ENCODE measurements around the gene NDUFAF2.
A peak's percentile ranks its signal among the peaks of the same experiment; 100 is the strongest.

Gene NDUFAF2

GRCh38 chr5:61177716-61178115, 232.7 kb downstream of the NDUFAF2 start:
- H3K9ac ChIP-seq (ENCODE audit: low read length): no peak overlapping the region
- no peak overlapping the region for H3K4me3 ChIP-seq (ENCODE audit: insufficient read depth, low read length, poor library complexity, severe bottlenecking)
- H4K20me1 ChIP-seq (ENCODE audit: low read depth, low read length): no peaks in the 10 kb centered on the region
- no peak overlapping the region for H3K27ac ChIP-seq (ENCODE audit: low read depth, low read length)
- H3K9me2 ChIP-seq (replicated peaks; ENCODE audit: insufficient read depth, low read length): no peaks in the 10 kb centered on the region
- no peaks in the 10 kb centered on the region for H3K79me2 ChIP-seq (ENCODE audit: insufficient read depth, low read length)
- H3F3A ChIP-seq (ENCODE audit: insufficient read depth): no peaks in the 10 kb centered on the region
- H3K36me3 ChIP-seq (ENCODE audit: low read length): no peaks in the 10 kb centered on the region
- TF ChIP-seq EZH2phosphoT487 (conservative IDR thresholded peaks at IDR 0.05; ENCODE audit: low read length) (no peak), CTCF (IDR thresholded peaks at IDR 0.05; ENCODE audit: insufficient read depth, low read length, poor library complexity, severe bottlenecking) (no peak)
- no peak overlapping the region for H2AFZ ChIP-seq (ENCODE audit: low read depth, low read length, severe bottlenecking)
- no peaks in the 10 kb centered on the region for H3K27me3 ChIP-seq (ENCODE audit: low read length)
- no peaks in the 10 kb centered on the region for H3K9me3 ChIP-seq (ENCODE audit: insufficient read depth, low read length)
- H3K4me2 ChIP-seq (ENCODE audit: low read depth, low read length, poor library complexity, severe bottlenecking): no peak overlapping the region

DNA sequence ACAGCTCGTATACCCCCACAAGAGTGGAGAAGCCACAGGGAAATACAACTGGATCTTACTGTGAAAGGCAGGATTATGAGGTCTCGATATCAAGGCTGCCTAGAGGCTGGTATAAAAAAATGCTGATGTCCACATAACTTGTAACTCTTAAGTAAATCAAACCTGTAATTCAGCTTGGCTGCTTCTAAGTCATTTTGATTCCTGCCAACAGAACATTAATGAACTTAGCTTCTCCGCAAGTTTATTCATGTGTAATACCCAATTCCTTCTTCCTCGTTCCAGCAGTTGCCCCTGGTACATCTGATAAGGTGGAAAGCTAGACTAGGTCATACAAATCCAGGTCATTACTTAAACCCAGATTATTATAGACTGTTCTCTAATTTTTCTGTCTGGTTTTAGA, 233.7 kb downstream of the NDUFAF2 start:
- Histone ChIP-seq H2AFZ (ENCODE audit: low read depth, low read length, severe bottlenecking) (no peak overlapping the region), H3F3A (ENCODE audit: insufficient read depth) (no peaks in the 10 kb centered on the region), H3K4me2 (ENCODE audit: low read depth, low read length, poor library complexity, severe bottlenecking) (no peak overlapping the region)

GRCh38 chr5:61180886-61181285, 235.9 kb downstream of the NDUFAF2 start:
- H3K79me2 ChIP-seq (ENCODE audit: insufficient read depth, low read length): no peaks in the 10 kb centered on the region
- no peaks in the 10 kb centered on the region for H3K9me3 ChIP-seq (ENCODE audit: insufficient read depth, low read length)
- no peaks in the 10 kb centered on the region for H3F3A ChIP-seq (ENCODE audit: insufficient read depth)
- H3K9ac ChIP-seq (ENCODE audit: low read length): no peak overlapping the region
- H3K27ac ChIP-seq (ENCODE audit: low read depth, low read length): no peak overlapping the region
- no peak overlapping the region for H2AFZ ChIP-seq (ENCODE audit: low read depth, low read length, severe bottlenecking)
- H3K36me3 ChIP-seq (ENCODE audit: low read length): no peaks in the 10 kb centered on the region
- H4K20me1 ChIP-seq (ENCODE audit: low read depth, low read length): no peaks in the 10 kb centered on the region
- TF ChIP-seq CTCF (IDR thresholded peaks at IDR 0.05; ENCODE audit: insufficient read depth, low read length, poor library complexity, severe bottlenecking) (no peak), EZH2phosphoT487 (conservative IDR thresholded peaks at IDR 0.05; ENCODE audit: low read length) (no peak)
- H3K4me2 ChIP-seq (ENCODE audit: low read depth, low read length, poor library complexity, severe bottlenecking): peak overlapping the region; percentile 38
- H3K4me3 ChIP-seq (ENCODE audit: insufficient read depth, low read length, poor library complexity, severe bottlenecking): no peak overlapping the region
- no peaks in the 10 kb centered on the region for H3K9me2 ChIP-seq (replicated peaks; ENCODE audit: insufficient read depth, low read length)
- no peaks in the 10 kb centered on the region for H3K27me3 ChIP-seq (ENCODE audit: low read length)

More for the DNA sequence above, 233.7 kb downstream of the NDUFAF2 start:
- H3K79me2 ChIP-seq (ENCODE audit: insufficient read depth, low read length): no peaks in the 10 kb centered on the region
- no peaks in the 10 kb centered on the region for H3K27me3 ChIP-seq (ENCODE audit: low read length)
- H4K20me1 ChIP-seq (ENCODE audit: low read depth, low read length): no peaks in the 10 kb centered on the region
- no peaks in the 10 kb centered on the region for H3K36me3 ChIP-seq (ENCODE audit: low read length)
- H3K27ac ChIP-seq (ENCODE audit: low read depth, low read length): no peak overlapping the region
- H3K4me3 ChIP-seq (ENCODE audit: insufficient read depth, low read length, poor library complexity, severe bottlenecking): no peak overlapping the region
- H3K9ac ChIP-seq (ENCODE audit: low read length): no peak overlapping the region
- no peaks in the 10 kb centered on the region for H3K9me3 ChIP-seq (ENCODE audit: insufficient read depth, low read length)
- H3K9me2 ChIP-seq (replicated peaks; ENCODE audit: insufficient read depth, low read length): no peaks in the 10 kb centered on the region
- TF ChIP-seq CTCF (IDR thresholded peaks at IDR 0.05; ENCODE audit: insufficient read depth, low read length, poor library complexity, severe bottlenecking): no peak
- TF ChIP-seq EZH2phosphoT487 (conservative IDR thresholded peaks at IDR 0.05; ENCODE audit: low read length): no peak

All from SU-DHL-6 (cell line).